Skeletal muscle satellite cell (primary cell): Measurements from ENCODE around the gene MAB21L4.

Experiments
- H3K27me3 ChIP-seq: 2 replicates; pipeline ENCODE4 v1.7.0; 2013; ENCODE audit warnings: low read length; ENCODE audit not compliant: control insufficient read depth, insufficient read depth
- H3K36me3 ChIP-seq: 2 replicates; pipeline ENCODE4 v1.7.0; 2013; ENCODE audit warnings: mild to moderate bottlenecking, control low read depth, low read length; ENCODE audit not compliant: insufficient read depth
- H3K4me1 ChIP-seq: 2 replicates; pipeline ENCODE4 v1.7.0; 2013; ENCODE audit warnings: low read length; ENCODE audit not compliant: control insufficient read depth, insufficient read depth
- H3K4me2 ChIP-seq: 2 replicates; pipeline ENCODE4 v1.7.0; 2013; ENCODE audit warnings: mild to moderate bottlenecking, low read length
- H3K4me3 ChIP-seq: 2 replicates; pipeline ENCODE4 v1.7.0; 2013; ENCODE audit warnings: low read length
- H3K9ac ChIP-seq: 2 replicates; pipeline ENCODE4 v1.7.0; 2013; ENCODE audit warnings: mild to moderate bottlenecking, low read depth, low read length, moderate library complexity
- H3K9me3 ChIP-seq: replicated peaks from 2 replicates; pipeline ENCODE4 v1.7.0; 2013; ENCODE audit warnings: mild to moderate bottlenecking, control low read depth, low read length

The MAB21L4 gene

DNA sequence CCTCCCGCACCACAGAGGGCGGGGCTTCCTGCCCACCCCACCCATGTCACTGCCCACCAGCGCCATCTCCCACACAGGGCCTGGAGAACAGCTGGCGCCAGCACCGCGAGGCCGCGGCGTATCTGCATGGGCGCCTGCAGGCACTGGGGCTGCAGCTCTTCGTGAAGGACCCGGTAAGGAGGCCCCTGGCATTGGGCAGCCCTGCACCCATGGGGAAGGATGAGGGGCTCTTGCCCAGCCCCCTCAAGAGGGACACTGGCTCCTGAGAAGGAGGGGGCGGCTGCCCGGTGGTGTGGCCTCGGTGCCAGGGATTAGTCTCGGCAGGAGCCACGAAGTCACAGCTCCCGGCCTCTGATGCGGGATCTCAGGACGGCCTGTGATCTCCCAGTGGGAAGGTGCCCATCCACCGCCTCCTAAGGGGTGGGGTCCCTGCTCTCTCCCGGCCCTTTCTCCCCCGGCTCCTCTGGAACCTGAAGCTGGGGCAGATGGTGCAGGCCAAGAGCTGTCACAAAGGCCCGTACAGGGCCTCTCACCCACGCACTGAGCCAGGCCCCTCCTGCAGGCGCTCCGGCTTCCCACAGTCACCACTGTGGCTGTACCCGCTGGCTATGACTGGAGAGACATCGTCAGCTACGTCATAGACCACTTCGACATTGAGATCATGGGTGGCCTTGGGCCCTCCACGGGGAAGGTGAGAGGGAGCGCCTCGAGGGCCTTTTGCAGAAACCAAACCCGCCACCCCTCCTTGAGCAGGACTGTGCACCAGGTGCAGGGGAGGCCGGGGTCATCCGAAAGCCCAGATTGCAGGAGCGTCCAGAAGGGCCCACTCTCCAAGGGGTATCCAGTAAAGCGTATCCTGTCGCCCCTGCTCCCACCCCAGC is 18.3 kb downstream of the MAB21L4 start:
- Histone ChIP-seq H3K27me3 (peaks cover 24% of the 10 kb centered on the region), H3K36me3 (no peaks in the 10 kb centered on the region), H3K4me1 (peaks cover 6% of the 10 kb centered on the region), H3K9me3 (no peaks in the 10 kb centered on the region), H3K4me2 (no peak overlapping the region), H3K9ac (no peak overlapping the region), H3K4me3 (no peak overlapping the region)

DNA sequence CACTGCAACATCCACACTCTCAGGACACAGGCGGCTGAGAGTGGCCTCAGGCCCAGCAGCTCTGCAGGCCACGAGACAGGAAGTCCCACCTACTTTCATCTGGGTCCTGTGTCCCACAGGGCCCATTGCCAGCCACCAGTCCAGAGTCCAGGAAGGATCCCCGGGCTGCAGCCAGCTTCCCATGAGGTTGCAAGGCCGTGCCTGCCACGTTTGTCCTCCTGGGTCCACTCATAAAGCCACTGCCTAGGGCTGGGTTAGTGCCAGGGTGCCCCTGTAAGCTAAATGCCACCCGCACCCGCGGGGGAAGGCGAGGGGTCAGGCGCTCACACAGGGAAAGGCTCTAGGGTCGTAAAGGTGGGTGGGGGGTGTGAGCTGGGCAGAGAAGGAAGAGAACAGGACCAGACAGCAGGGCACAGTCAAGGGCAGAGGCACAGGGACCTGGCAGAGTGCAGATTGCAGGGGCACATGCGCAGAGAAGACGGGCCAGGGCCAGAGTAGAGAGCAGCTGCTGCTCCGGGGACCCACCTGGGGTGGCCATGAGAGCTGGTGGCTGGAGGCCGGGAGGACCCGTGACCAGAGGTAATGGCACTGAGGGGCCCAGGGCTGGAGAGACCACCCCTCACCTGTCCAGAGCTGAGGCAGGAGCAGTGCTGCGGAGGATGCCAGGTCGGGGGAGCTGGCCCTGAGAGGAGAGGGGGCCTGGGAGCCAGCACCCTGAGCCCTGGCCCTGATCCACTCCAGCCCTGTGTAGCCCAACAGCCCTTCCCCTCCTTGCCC is 19.3 kb downstream of the MAB21L4 start:
- no peak overlapping the region for H3K9ac ChIP-seq
- no peaks in the 10 kb centered on the region for H3K9me3 ChIP-seq

DNA sequence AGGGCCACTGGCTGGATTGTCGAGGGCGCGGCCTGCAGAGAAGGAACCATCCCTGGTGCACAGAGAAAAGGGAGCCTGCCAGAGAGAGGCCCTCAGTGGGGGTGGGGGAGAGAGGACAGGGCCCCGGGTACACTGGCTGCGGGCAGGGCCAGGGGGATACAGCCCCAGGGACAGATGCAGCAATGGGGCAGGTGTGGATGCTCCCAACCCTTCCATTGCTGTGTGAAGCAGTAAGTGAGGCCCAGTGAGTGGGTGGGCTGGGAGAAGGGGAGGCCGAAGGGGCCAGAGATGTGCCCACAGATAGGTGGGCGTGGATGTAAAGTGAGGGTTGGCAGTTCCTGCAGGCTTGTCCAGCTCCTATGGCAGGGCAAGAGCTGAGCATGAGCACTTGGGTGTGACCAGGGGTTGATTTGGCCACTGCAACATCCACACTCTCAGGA is 19.9 kb downstream of the MAB21L4 start:
- H3K4me3 ChIP-seq = no peak overlapping the region
- no peaks in the 10 kb centered on the region for H3K36me3 ChIP-seq
- H3K9me3 ChIP-seq = no peaks in the 10 kb centered on the region
- H3K4me1 ChIP-seq = peaks cover 6% of the 10 kb centered on the region
- H3K9ac ChIP-seq = no peak overlapping the region
- H3K27me3 ChIP-seq = peaks cover 30% of the 10 kb centered on the region
- no peak overlapping the region for H3K4me2 ChIP-seq

More for the DNA sequence above, 19.3 kb downstream of the MAB21L4 start:
- no peak overlapping the region for H3K4me2 ChIP-seq
- no peak overlapping the region for H3K4me3 ChIP-seq
- peaks cover 6% of the 10 kb centered on the region for H3K4me1 ChIP-seq
- no peaks in the 10 kb centered on the region for H3K36me3 ChIP-seq
- H3K27me3 ChIP-seq = peaks cover 32% of the 10 kb centered on the region

DNA sequence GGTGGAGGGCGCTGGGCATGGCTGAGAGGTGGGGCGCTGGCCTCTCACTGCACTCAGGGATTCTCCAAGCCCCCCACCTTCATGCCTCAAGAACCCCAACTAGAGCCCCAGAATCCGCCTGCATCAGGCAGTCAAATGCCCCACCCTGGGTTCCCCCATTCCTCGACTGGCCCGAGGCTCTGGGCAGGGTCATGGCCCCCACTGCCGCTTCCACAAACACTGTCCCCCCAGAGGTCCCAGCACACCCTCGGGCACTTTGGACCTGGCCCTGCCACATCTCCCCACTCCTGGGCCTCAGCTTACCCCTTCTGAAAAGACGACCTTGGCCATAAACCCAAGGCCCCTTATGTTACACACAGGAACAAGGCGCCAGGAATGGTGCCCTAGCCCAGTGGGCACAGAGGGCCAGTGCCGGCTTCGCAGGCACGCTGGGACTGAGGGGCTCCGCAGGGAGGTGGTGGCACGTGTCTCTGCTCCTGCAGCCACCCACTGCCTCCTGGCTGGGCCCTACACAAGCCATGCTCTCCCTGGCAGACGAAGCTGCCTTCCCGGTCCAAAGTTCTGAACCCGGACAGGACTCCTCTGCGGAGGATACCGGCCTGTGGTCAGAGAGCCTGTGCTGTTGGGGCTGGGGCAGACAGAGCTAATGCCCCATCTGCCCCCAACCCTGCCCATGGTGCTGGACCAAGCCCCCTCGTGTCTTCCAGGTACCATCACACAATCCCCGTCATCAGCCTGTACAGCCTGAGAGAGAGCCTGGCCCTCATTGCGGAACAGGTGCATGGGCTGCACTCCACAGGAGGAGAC is 20.5 kb downstream of the MAB21L4 start:
- Histone ChIP-seq H3K4me3 (no peak overlapping the region), H3K36me3 (no peaks in the 10 kb centered on the region), H3K27me3 (peaks cover 26% of the 10 kb centered on the region), H3K4me1 (peaks cover 6% of the 10 kb centered on the region), H3K9me3 (no peaks in the 10 kb centered on the region), H3K4me2 (no peak overlapping the region), H3K9ac (no peak overlapping the region)

DNA sequence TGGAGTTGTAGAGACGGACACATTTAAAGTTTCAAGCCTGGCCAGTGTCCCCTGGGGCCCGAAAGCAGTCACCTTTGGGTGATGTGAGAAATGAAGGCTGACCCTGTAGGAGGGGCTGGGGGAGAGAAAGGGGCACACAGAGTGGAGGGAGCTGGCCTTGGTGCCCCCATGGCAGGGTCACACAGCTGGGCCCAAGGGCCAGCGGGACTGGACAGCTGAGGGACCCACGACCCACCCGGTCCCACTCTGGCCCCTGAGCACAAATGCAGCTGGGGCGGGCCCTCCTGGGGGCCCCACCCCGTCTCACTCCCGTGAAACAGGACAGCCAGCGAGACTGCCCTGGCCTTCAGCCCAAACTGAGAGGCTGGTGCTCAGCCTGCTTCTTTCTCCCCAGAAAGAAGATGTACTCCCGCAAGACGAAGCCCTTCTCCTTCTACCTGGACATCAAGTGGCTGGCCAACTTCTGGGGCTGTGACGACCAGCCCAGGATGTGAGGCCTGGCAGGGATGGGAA is 21.2 kb downstream of the MAB21L4 start:
- H3K4me2 ChIP-seq = no peak overlapping the region
- peaks cover 6% of the 10 kb centered on the region for H3K4me1 ChIP-seq
- no peaks in the 10 kb centered on the region for H3K36me3 ChIP-seq
- no peak overlapping the region for H3K4me3 ChIP-seq
- H3K9me3 ChIP-seq = no peaks in the 10 kb centered on the region
- H3K9ac ChIP-seq = no peak overlapping the region
- peaks cover 26% of the 10 kb centered on the region for H3K27me3 ChIP-seq

DNA sequence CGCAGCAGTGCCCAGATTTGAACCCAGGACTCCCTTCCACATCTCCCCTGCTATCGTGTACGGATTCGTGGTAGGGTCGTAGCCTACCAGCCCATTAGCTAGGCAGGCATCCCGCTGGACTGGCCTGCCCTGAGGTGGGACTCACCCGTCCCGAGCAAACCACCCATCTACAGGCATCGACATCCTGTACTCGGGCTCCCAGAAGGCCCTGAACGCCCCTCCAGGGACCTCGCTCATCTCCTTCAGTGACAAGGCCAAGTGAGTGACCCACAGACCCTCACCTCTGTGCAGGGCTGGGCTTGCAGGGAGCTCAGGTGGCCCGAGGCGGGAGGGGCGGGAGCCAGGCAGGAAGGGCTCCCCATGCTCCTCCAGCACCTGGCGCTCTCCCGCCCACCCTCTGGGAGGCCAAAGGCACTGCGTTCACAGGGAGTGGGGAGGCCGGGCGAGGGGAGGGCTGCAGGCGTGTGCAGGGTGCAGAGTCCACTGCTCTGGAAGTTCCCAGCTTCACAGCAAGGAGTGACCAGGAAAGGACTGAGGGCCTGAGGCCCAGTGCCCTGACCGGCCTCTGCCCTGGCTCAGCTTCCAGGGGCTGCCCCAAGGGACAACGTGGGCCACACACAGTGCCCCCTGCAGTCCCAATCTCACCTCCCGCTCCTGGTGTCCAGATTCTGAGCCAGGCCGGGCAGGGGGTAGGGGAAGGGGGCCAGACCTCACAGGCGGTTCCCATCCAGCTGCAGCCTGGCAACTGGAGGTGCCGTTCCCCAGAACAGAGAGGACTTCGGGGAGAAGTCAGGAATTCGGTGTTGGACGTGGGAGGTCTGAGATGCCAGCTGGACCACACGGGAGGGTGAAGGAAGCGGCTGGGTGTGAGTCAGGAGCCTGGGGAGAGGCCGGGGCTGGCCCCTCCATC is 21.9 kb downstream of the MAB21L4 start:
- no peak overlapping the region for H3K4me3 ChIP-seq
- H3K36me3 ChIP-seq = no peaks in the 10 kb centered on the region
- peaks cover 6% of the 10 kb centered on the region for H3K4me1 ChIP-seq
- peaks cover 26% of the 10 kb centered on the region for H3K27me3 ChIP-seq
- H3K9me3 ChIP-seq = no peaks in the 10 kb centered on the region
- no peak overlapping the region for H3K9ac ChIP-seq
- no peak overlapping the region for H3K4me2 ChIP-seq

DNA sequence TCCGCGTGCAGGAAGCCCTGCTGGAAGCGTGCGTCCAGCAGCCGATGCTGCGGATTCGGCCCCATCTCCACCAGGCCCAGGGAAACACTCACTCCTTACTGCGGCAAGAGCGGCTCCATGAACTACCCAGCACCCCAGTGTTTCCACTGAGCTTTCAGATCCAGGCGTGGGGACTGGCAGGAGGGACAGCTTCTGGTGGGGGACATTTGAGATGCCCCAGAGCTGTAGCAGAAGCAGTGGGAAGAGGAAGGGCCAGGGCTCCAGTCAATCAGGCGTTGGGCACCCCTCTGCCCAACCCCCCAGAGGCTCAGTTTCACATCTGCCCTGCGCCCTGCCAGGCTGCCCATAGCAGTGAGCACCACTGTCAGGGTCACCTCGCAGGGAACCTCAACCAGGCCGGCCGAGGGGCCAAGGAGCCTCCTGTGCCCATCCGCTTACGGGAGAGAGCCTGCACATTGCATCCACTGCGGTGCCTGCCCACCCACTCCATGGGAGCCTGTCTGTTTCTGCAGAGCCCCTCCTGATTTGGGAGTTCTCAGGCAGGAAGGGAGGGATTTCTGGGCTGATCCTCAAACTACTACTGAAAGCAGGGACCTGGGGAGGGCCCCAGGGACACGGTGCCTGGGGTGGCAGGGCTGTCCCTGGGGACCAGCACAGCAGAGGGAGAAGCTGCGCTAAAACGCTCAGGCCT is 22.7 kb downstream of the MAB21L4 start:
- no peak overlapping the region for H3K9ac ChIP-seq
- no peak overlapping the region for H3K4me2 ChIP-seq
- peaks cover 6% of the 10 kb centered on the region for H3K4me1 ChIP-seq
- no peaks in the 10 kb centered on the region for H3K9me3 ChIP-seq
- H3K36me3 ChIP-seq = no peaks in the 10 kb centered on the region
- peaks cover 31% of the 10 kb centered on the region for H3K27me3 ChIP-seq
- H3K4me3 ChIP-seq = no peak overlapping the region

DNA sequence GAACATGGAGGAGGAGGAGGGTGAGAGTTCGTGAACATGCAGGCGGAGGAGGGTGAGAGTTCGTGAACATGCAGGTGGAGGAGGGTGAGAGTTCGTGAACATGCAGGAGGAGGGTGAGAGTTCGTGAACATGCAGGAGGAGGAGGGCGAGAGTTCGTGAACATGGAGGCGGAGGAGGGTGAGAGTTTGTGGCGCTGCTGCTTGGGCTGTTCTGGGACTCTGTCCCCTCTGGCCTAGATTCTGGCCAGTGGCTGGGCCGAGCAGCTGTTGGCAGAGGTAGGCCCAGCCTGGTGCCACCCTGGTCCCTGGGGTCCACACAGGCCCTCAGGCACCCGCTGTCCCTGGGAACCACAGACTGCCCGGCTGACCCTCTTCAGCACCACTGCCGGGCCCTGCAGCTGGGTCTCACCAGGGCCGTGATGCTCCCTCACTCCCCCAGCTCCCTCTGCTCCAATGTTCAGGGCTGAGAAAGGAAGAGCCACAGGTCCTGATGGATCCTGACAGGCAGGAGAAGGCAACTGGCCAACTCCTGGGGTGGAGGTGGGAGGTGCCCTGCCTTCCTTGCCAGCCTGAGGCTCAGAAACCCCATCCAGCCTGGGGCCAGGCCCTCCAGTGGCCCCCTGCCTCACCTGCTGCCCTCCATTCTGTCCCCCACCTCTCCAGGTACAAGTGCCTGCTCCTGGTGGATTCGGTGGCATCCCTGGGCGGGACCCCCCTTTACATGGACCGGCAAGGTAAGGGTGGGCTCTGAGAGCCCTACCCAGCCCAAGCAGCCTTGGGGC is 23.4 kb downstream of the MAB21L4 start:
- Histone ChIP-seq H3K9ac (no peak overlapping the region), H3K4me3 (no peak overlapping the region), H3K27me3 (peaks cover 35% of the 10 kb centered on the region), H3K4me2 (no peak overlapping the region), H3K4me1 (peaks cover 6% of the 10 kb centered on the region), H3K9me3 (no peaks in the 10 kb centered on the region), H3K36me3 (no peaks in the 10 kb centered on the region)

DNA sequence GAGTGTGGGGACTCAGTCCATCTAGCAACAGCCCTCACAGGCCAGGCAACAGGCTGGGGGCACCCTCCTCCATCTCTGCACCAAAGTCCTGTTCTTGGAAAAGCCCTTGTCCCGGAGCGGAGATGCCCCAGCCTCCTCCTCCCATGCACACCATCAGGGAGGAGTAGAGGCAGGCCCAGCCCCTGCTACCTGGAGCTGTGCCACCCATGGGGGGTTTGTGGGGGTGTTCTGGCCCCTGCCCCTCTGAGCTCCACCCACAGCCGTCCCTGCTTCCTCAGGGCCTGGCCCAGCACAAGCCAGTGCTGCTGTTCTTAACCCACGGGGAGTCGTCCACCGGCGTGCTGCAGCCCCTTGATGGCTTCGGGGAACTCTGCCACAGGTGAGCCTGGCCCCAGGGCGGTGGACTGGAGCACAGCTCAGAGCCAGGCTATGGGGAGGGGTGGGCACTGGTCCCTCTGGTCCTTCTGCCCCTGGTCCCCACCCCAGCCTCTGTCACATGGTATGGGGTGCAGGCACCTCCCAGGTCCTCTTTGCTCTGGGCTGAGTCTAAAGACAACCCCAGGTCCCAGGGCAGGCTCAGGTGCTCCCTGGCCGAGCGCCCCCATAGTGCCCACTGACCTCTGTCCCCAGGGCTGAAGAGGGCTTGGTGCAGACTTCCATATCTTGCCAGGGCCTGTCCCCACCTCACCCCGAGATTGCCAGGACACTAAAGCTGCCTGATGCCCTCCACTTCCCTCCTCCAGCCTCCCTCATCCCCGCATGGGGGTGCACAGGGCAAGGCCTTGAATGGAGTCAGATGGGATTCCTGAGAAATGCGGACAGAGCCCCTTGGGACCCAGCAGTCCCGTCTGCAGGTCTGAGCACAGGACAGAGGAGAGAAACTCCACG is 24.6 kb downstream of the MAB21L4 start:
- H3K9ac ChIP-seq = no peak overlapping the region
- H3K4me1 ChIP-seq = peaks cover 6% of the 10 kb centered on the region
- H3K4me2 ChIP-seq = no peak overlapping the region
- H3K36me3 ChIP-seq = no peaks in the 10 kb centered on the region
- H3K4me3 ChIP-seq = no peak overlapping the region
- peaks cover 44% of the 10 kb centered on the region for H3K27me3 ChIP-seq
- H3K9me3 ChIP-seq = no peaks in the 10 kb centered on the region
